Liver (tissue), 9 donors: ENCODE results near the gene HNF4A. TPM values are rescaled to one million over a fixed set of nuclear protein-coding genes. Genes with fewer than 3 reads are reported as not detected.
A peak's percentile ranks its signal among the peaks of the same experiment; 100 is the strongest.

Source experiments
- DNase-seq: peaks from one replicate; pipeline ENCODE4 v3.0.0-alpha.2; 2017; ENCODE audit warnings: low spot score
- H3K27ac ChIP-seq, 2 donors: one replicate each; pipeline ENCODE4 v1.7.0; 2013; ENCODE audit warnings: inconsistent platforms in 2 of 2, low read length in 2 of 2, control low read depth in 1 of 2, low read depth in 1 of 2, mild to moderate bottlenecking in 1 of 2
- H3K27me3 ChIP-seq, 4 donors: one replicate each; pipeline versions ENCODE4 v1.6.1 to v1.7.0; 2013; ENCODE audit warnings: low read length in 3 of 4, inconsistent platforms in 1 of 4, mild to moderate bottlenecking in 1 of 4, moderate library complexity in 1 of 4; ENCODE audit not compliant: control insufficient read depth in 4 of 4, insufficient read depth in 4 of 4
- H3K36me3 ChIP-seq, 4 donors: one replicate each; pipeline versions ENCODE4 v1.6.1 to v1.7.0; 2013; ENCODE audit warnings: low read length in 3 of 4, mild to moderate bottlenecking in 3 of 4, low read depth in 1 of 4, moderate library complexity in 1 of 4; ENCODE audit not compliant: control insufficient read depth in 4 of 4, insufficient read depth in 3 of 4
- H3K4me1 ChIP-seq, 4 donors: one replicate each; pipeline versions ENCODE4 v1.6.1 to v1.7.0; 2013; ENCODE audit warnings: low read length in 3 of 4, mild to moderate bottlenecking in 3 of 4, moderate library complexity in 1 of 4; ENCODE audit not compliant: control insufficient read depth in 4 of 4, insufficient read depth in 4 of 4
- H3K4me3 ChIP-seq, 3 donors: one replicate each; pipeline versions ENCODE4 v1.6.1 to v1.7.0; 2013; ENCODE audit warnings: low read length in 3 of 3, control low read depth in 1 of 3, low read depth in 1 of 3, mild to moderate bottlenecking in 1 of 3
- H3K9ac ChIP-seq, 2 donors: one replicate each; pipeline ENCODE4 v1.7.0; 2013; ENCODE audit warnings: low read length in 2 of 2, mild to moderate bottlenecking in 2 of 2, moderate library complexity in 2 of 2, control low read depth in 1 of 2, low read depth in 1 of 2
- H3K9me3 ChIP-seq, 4 donors: one replicate each; pipeline versions ENCODE4 v1.6.1 to v1.7.0; 2013; ENCODE audit warnings: low read length in 3 of 4; ENCODE audit not compliant: control insufficient read depth in 4 of 4
- ATF3 ChIP-seq: IDR thresholded peaks from 2 replicates; pipeline ENCODE4 v1.6.1; 2016; ENCODE audit warnings: antibody characterized with exemption
- FOXA1 ChIP-seq: IDR thresholded peaks from 2 replicates; pipeline ENCODE4 v1.6.1; 2016; ENCODE audit warnings: antibody characterized with exemption
- FOXA2 ChIP-seq: IDR thresholded peaks from 2 replicates; pipeline ENCODE4 v1.6.1; 2016; ENCODE audit warnings: antibody characterized with exemption
- GABPA ChIP-seq, 2 donors: IDR thresholded peaks in 1 of 2; conservative IDR thresholded peaks in 1 of 2; 2 replicates each; pipeline ENCODE4 v1.6.1; 2016; ENCODE audit warnings: antibody characterized with exemption in 2 of 2, mild to moderate bottlenecking in 1 of 2, moderate library complexity in 1 of 2
- JUND ChIP-seq, 2 donors: IDR thresholded peaks; 2 replicates each; pipeline ENCODE4 v1.6.1; 2016; ENCODE audit warnings: antibody characterized with exemption in 2 of 2
- MAX ChIP-seq: IDR thresholded peaks from 2 replicates; pipeline ENCODE4 v1.6.1; 2016; ENCODE audit warnings: antibody characterized with exemption
- NR2F2 ChIP-seq: IDR thresholded peaks from 2 replicates; pipeline ENCODE4 v1.6.1; 2016; ENCODE audit warnings: antibody characterized with exemption
- RAD21 ChIP-seq, 2 donors: IDR thresholded peaks; 2 replicates each; pipeline ENCODE4 v1.6.1; 2016; ENCODE audit warnings: antibody characterized with exemption in 2 of 2, mild to moderate bottlenecking in 2 of 2
- REST ChIP-seq: IDR thresholded peaks from 2 replicates; pipeline ENCODE4 v1.6.1; 2016; ENCODE audit warnings: antibody characterized with exemption, mild to moderate bottlenecking
- RXRA ChIP-seq, 2 donors: IDR thresholded peaks; 2 replicates each; pipeline ENCODE4 v1.6.1; 2017 to 2018; ENCODE audit warnings: antibody characterized with exemption in 2 of 2, mild to moderate bottlenecking in 1 of 2
- YY1 ChIP-seq: IDR thresholded peaks from 2 replicates; pipeline ENCODE4 v1.6.1; 2016; ENCODE audit warnings: antibody characterized with exemption, mild to moderate bottlenecking
- ZBTB33 ChIP-seq: IDR thresholded peaks from 2 replicates; pipeline ENCODE4 v1.6.1; 2016; ENCODE audit warnings: antibody characterized with exemption
- WGBS: extraction: QIAGEN DNeasy Blood & Tissue Kit; methylation state at CpG from one replicate; pipeline ENCODE4 v1.1.7; 2013; 5-methylcytosine and 5-hydroxymethylcytosine counted together
- polyA plus RNA-seq, 2 donors: library from polyadenylated mRNA; stranded (reverse) in 1 of 2; unstranded in 1 of 2; fragments of 200-250 nt in 1 of 2; fragments of >200 nt in 1 of 2; fragmentation: Nextera tagmentation in 1 of 2; extraction: Ambion mirVana in 1 of 2; gene quantifications; one replicate each; pipeline versions ENCODE4 v1.2.1 to v1.2.3, GENCODE V29; 2013 to 2015
- total RNA-seq, 2 donors: library from RNA; depleted of rRNA; stranded (reverse); fragments of >200 nt; gene quantifications; one replicate each; pipeline ENCODE4 v1.2.3, GENCODE V29; 2014
- TF ChIP-seq, protein P1 (sequence below): fragments of 150-350 bp; IDR thresholded peaks from 2 replicates; pipeline ENCODE4 v1.5.1; 2017; ENCODE audit warnings: improper control_type of control experiment, low read depth, low read length; ENCODE audit not compliant: missing input control
- donor health status: healthy.
- donor health status: healthy.
- donor health status: healthy.
- donor health status: healthy.
- donor health status: healthy.

Gene HNF4A
- total and polyA plus RNA-seq, 4 donors = 51.7 to 171 (median 86.0) TPM

DNA sequence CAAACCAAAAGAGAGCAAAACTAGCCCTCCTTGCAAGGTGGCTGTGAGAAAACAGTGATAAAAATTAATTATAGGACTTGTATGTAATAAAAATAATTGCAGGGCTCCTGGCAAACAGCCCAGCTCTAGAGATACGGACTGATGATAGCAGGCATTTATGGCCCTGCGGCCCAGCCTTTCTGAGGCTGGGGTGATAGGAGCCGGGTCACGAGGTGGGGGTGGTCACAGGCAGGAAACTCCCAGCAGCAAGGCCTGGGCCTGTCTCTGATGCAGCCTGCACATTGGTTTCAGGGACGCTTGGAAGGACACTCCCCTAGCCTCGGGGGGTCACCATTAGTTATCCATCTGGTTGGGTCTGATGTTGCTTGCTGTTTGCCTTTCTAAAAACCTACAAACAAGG is 101.5 kb downstream of the HNF4A start (continued):
- no peak for TF ChIP-seq REST
- no peak for TF ChIP-seq NR2F2

DNA sequence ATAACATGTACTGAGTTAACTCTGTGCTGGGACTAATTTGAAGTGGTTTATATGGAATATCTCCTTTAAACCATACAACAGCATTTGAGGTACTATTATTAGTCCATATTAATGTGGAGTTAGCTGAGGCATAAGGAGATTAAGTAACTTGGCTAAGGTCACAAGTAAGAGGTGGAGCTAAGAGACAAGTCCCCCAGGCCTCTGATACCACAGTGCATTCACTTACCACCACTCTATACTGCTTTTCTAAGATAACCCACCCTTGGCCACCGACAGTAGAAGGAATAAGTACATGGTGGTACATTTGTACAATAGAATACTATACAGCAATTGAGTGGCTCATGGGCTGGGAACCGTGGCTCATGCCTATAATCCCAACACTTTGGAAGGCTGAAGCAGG is 103.8 kb downstream of the HNF4A start:
- Histone ChIP-seq H3K4me1 (peaks cover 7 to 27% (median 20%) of the 10 kb centered on the region in 4 donors), H3K27ac (peak overlapping the region in 1 of 2 donors; percentile 36), H3K27me3 (no peaks in the 10 kb centered on the region), H3K36me3 (no peaks in the 10 kb centered on the region), H3K9me3 (no peaks in the 10 kb centered on the region), H3K4me3 (no peak overlapping the region), H3K9ac (no peak overlapping the region)
- no peak for DNase-seq
- WGBS = 94% methylated on average over 2 of the region's 2 CpGs
- TF ChIP-seq FOXA1 (no peak), RXRA (IDR thresholded peaks at IDR 0.05) (no peak), YY1 (no peak), NR2F2 (no peak), ATF3 (no peak), GABPA (IDR thresholded peaks at IDR 0.05 in 1 of 2, conservative IDR thresholded peaks at IDR 0.05 in 1 of 2) (no peak), JUND (IDR thresholded peaks at IDR 0.05) (no peak), MAX (no peak)
- TF ChIP-seq, protein P1, sequence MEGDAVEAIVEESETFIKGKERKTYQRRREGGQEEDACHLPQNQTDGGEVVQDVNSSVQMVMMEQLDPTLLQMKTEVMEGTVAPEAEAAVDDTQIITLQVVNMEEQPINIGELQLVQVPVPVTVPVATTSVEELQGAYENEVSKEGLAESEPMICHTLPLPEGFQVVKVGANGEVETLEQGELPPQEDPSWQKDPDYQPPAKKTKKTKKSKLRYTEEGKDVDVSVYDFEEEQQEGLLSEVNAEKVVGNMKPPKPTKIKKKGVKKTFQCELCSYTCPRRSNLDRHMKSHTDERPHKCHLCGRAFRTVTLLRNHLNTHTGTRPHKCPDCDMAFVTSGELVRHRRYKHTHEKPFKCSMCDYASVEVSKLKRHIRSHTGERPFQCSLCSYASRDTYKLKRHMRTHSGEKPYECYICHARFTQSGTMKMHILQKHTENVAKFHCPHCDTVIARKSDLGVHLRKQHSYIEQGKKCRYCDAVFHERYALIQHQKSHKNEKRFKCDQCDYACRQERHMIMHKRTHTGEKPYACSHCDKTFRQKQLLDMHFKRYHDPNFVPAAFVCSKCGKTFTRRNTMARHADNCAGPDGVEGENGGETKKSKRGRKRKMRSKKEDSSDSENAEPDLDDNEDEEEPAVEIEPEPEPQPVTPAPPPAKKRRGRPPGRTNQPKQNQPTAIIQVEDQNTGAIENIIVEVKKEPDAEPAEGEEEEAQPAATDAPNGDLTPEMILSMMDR = no peak

DNA sequence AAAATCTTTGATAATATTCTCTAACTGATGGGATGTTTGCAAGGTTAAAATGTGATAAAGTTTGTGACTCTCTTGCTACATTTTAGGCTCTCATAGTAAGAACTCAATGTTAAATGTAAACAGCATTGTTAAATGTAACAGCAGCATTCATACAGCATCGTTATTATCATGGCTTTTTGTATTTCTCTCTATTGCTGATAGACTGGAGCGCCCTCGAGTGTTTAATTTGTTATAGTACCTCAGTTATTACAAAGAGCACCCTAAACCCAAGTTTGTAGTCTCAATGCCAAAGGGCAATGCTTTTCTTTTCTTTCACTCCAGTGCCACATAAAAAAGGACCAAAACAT is 105.3 kb downstream of the HNF4A start:
- H3K4me1 ChIP-seq = peaks cover 12 to 41% (median 29%) of the 10 kb centered on the region in 4 donors
- H3K27me3 ChIP-seq = no peaks in the 10 kb centered on the region
- H3K4me3 ChIP-seq = no peak overlapping the region
- H3K36me3 ChIP-seq = no peaks in the 10 kb centered on the region
- no peaks in the 10 kb centered on the region for H3K9me3 ChIP-seq
- H3K27ac ChIP-seq = peak overlapping the region; percentile 87 to 92
- TF ChIP-seq FOXA2 = peak; percentile 52
- peak; percentile 88 to 90 for TF ChIP-seq RAD21 (IDR thresholded peaks at IDR 0.05)
- TF ChIP-seq ZBTB33 = no peak
- TF ChIP-seq, protein P1 = peak; percentile 52
- peak in 1 of 2 donors; percentile 86 for TF ChIP-seq RXRA (IDR thresholded peaks at IDR 0.05)
- 2% methylated on average over 3 of the region's 3 CpGs for WGBS
- DNase-seq = no peak
- no peak overlapping the region for H3K9ac ChIP-seq
